GM18517 (cell line): ENCODE measurements around the gene GNG7.
"Not testable (repeated sequence)": the region's sequence is repeated elsewhere in the genome, so short reads cannot be mapped to it uniquely, and the experiment has no call there.

Experiments
- ATAC-seq: cut with Tn5 transposase; IDR thresholded peaks from one replicate; pipeline ENCODE4 v1.9.1; 2021; ENCODE audit warnings: mild to moderate bottlenecking, moderate library complexity; ENCODE audit not compliant: unreplicated experiment

Gene GNG7

DNA sequence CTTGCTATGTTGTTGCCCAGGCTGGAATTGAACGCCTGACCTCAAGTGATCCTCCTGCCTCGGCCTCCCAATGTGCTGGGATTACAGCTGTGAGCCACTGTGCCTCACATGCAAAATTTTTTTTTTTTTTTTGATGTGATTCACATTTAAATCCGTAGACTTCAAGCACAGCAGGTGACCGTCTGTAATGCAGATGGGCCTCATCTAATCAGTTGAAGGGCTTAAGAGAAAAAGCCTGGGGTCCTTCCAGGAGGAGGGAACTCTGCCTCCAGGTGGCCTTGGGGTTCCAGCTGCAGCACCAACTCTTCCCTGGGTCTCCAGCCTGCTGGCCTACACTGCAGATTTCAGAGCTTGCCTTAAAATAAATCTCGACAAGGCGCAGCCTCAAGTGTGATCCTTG lies 183.0 kb downstream of the GNG7 start:
- ATAC-seq, result no peak

DNA sequence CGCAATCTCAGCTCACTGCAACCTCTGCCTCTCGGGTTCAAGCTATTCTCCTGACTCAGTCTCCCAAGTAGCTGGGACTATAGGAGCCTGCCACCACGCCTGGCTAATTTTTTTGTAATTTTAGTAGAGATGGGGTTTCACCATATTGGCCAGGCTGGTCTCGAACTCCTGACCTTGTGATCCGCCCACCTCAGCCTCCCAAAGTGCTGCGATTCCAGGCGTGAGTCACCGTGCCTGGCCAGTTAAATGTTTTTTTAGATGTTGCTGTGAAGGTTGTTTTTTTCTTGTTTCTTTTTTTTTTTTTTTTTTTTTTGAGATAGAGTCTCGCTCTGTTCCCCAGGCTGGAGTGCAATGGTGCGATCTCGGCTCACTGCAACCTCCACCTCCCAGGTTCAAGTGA lies 183.6 kb downstream of the GNG7 start:
- not testable (repeated sequence) for ATAC-seq

DNA sequence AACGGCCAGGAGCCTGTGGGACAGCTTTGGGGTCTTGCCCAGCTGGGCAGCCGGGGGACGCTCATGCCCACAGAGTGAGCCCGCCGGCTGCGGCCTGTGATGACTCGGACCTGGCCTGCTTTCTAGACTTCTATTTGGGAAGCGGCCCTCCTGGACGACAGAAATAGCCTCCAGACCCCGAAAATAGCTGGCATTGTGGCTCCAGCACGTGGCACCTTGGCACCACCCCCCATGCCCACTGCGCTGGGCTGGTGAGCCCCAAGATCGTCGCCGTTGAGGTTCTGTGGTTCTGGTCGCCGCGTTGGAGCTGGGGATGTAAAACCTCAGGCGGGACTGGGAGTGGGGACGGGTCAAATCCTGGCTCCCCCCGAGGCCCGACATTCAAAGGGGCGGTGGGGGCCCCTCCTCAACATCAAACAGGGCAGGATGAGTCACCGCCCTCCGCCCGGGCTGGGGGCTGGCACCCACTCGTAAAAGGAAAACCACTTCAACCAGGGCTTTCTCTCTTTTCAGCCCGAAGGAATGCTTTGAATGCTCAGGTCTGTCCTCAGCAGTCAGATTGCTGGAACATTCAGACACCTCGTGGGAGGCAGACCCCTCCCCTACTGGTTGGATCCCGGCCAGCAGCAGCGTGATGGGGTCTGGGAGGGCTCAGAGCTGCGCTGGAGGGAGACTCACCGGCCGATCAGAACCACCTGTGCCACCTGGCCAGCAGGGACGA lies 184.5 kb downstream of the GNG7 start:
- no peak for ATAC-seq

DNA sequence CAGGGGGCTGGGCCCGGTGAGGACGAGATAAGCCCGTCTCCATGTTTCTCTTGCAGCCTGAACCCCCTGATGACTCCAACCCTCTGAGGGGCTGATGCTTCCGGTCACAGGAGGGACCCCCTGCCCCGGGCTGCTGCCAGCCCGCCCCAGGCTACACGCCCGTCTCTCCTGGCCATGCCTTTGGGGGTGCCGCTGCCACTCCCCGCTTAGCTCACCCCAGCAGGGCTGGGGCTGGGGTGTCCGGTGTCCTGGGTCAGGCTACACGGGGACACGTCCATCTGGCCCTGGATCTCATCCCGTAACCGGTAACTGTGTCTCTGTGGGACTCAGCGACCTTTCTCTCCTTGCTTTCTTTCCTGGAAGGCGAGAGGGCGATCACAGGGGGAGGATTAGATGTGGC lies 185.8 kb downstream of the GNG7 start:
- ATAC-seq, result no peak

DNA sequence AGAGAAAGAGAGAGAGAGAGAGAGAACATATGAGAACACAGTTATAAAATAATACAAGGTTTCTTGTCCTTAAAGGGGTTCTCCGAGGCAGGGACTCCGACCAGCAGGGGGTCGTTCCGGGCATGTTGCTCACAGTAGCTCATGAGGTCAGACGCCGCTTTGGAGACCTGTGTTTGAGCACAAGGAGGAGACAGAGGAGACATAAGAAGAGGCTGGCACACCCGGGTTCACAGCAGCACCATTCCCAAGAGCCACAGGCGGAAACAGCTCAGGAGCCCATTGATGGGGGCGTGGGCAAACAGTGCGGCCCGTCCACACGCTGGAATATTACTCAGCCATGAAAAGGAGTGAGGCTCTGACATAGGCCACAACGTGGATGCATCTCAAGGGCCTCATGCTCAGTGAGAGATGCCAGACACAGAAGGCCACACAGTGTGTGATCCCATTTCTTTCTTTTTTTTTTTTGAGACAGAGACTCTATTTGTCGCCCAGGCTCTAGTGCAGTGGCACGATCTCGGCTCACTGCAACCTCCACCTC lies 187.4 kb downstream of the GNG7 start:
- ATAC-seq, result no peak

DNA sequence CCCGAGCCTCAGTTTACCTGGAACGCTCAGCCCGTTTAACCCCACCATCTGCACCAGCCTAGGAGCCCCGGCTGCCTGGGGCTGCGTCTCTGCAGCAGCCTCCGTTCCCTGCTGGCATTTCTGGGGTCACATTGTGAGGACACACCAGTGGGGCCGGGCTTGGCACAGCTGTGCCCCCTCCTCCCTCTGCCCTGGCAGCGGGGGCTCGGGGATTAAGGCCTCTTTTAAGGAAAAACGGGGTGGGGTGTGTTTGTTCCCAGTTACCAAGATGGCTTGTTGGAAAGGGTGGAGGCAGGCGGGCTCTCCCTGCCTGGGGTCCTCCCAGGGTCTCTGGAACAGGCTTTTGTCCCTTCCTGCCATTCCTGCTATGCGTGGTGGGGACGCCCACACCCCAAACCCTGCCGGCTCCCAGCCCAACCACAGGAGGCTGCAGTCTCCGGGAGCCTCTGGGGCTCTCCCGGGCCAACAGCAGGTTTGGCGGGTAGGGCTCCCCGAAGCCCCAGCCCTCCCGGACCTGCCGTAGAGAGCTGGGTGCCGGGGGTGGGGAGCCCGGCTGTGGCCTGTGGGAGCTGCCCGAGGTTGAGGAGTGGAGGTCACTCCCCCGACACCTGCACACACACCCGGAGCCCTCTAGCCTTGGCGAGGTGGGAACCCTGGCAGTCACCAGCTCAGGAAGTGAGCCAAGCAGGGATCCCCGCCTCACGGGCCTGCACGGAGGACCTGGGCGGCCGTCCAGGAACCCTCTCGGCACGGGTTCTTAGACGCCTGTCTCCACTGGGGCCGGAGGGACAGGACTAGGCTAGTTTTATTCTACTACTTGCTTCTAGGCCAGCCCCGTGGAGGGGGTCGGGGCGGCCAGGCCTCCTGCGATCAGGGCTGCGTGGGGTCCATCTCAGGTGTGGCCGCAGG lies 189.7 kb downstream of the GNG7 start:
- no peak for ATAC-seq

DNA sequence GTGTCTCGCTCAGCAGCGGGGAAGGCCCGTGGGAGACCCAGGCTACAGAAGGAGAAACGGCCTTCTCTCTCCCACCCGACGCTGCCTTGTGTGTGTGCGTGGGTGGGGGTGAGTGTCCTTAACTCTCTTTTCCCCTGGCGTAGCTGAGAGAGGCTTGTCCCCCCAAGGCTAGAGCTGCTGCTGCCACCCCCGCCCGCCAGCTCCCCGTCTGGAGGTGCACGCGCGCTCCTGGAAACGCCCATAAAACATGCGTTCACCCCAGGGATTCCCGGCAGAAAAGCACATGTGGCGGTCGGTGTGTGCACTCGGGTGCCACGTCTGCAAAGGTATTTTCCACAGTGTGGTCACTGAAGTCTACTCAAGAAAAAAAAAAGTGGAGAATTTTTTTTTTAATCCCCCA lies 190.5 kb downstream of the GNG7 start:
- ATAC-seq, result no peak

DNA sequence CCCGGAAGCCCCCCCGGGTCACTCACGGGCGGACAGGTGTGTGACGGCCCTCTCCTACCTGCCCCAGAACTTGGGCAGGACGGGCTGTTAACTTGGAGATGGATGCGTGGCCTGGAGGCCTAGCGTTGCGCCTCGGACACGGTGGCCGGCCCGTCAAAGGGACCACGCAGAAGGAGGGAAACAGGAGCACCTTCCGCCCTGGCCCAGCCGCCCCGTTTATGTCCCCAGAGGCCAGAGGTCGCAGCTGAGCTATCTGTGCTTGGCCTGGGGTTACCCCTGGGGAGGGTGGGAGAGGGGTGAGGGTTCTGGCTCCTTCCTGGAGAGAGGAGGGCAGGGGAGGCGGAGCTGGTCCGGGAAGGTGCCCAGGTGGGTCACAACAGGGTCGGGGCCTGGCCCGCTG lies 190.9 kb downstream of the GNG7 start:
- ATAC-seq, result no peak

DNA sequence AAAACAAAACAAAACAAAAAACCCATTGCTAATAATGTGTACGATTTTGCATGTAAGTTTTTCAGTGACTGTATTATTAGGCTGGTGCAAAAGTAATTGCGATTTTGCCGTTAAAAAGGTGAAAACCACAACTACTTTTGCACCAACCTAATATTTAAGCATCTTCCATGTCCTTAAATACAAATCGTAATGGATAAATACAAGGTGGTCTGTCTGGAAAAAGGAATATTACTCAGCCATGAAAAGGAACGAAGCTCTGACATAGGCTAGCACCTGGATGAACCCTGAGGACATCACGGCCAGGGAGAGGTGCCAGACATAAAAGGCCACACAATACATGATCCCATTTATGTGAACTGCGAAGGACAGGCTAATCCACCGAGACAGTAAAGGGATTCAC lies 193.4 kb downstream of the GNG7 start:
- no peak for ATAC-seq

DNA sequence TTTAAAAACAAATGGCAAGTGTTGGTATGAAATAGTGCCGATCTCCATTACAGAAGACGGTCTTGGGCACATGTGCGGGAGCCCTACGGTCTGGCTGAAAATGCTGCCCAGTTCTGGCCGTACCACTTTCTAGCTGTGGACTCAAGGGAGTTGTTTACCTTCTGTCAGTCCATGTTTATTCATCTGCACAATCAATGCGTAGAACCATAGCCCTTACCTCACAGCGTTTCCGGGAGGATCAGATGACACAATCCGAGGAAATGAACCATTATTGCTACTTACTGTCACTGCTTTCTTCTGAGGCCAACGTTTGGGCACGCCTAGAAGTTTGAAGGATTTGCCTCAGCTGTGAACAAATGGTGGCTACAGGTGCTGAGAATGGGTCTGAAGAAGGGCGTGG lies 195.4 kb downstream of the GNG7 start:
- ATAC-seq, result no peak

DNA sequence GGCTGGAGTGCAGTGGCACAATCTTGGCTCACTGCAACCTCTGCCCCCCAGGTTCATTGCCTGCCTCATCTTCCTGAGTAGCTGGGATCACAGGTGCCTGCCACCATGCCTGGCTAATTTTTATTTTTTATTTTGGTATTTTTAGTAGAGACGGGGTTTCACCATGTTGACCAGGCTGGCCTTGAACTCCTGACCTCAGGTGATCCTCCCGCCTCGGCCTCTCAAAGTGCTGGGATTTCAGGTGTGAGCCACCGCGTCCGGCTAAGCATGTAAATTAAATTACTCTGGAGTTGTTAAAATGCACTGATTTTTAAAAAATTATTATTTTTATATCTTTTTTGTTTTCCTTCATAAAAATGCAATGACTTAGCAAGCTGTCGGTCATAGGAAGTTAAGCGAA lies 195.8 kb downstream of the GNG7 start:
- ATAC-seq, result not testable (repeated sequence)

DNA sequence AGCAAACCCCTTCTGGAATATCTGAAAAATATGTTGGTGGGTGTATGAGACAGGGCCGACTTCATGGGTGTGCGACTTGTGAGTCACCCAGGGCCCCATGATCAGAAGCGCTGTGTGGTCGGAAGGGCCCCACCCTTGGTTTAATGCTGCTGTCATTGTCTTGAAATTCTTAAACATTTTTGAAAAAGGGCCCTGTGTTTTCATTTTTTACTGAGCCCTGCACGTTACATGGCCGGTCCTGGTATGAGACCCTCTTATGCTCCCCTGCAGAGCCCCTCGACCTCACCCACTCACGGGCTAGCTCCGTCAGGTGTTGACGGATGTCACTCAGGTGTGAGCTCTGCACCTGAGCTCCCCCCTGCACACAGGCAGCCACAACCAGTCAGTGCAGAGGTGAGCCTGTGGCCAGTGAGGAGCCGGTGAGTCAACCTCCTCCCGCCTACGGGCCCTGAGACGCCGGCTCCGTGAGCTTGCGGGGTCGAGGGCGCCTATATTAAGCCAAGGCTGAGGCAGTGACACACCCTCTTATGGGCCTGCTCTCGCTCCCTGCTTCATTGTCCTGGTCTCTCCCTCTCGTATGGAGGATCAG lies 198.9 kb downstream of the GNG7 start:
- ATAC-seq, result no peak

DNA sequence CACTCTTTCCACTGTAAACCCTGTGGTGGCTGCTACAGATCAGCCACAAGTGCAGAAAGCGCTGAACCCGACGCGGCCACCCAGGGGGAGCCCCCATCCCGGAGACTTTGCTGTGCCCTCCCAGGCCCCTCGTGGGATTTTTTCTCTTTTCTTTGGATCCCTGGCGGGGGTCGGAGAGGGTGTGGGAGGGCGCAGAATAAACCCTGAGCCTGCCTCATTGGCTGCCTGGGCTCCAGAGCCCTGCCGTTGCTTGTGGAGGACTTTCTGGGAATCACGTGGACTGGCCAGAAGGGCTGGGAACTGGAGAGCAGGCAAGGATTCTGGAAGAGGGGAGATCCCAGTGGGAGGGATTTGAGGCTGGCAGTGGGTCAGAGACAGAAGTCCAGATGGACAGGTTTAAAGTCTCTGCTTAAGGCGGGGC lies 201.6 kb downstream of the GNG7 start:
- ATAC-seq, result no peak

DNA sequence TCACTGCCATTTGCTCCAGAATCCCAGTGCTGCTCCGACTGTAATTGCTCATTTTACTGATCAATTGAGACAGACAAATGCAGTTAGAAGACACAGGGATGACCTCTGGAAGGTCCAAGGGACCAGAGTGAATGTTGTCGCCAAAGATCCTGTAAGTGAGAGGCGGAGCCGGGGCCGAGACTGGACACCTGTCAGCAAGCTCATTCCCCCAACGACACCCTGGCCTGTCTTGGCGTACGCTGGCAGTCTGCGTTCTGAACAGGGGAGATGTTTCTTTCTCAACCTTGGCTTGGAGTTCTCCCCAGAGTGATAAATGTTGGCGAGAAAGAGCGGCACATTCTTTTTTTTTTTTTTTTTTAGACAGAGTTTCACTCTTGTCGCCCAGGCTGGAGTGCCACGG lies 202.3 kb downstream of the GNG7 start:
- no peak for ATAC-seq

DNA sequence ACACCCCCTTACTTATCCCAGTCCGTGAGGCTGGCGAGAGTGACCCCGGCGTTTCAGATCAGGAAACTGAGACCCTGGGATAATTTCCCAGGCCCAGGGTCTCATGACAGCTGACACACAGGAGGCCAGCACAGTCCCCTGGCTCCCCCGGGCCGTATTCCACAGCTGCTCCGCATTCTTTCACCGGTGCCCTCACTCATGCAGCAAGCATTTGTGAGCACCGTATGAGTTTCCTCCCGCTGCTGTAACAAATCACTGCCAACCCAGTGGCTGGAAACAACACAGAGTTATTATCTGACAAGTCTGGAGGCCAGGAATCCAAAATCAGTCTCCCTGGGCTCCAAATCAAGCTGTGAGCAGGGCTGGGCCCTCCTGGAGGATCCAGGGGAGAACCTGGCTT lies 205.3 kb downstream of the GNG7 start:
- ATAC-seq, result no peak

DNA sequence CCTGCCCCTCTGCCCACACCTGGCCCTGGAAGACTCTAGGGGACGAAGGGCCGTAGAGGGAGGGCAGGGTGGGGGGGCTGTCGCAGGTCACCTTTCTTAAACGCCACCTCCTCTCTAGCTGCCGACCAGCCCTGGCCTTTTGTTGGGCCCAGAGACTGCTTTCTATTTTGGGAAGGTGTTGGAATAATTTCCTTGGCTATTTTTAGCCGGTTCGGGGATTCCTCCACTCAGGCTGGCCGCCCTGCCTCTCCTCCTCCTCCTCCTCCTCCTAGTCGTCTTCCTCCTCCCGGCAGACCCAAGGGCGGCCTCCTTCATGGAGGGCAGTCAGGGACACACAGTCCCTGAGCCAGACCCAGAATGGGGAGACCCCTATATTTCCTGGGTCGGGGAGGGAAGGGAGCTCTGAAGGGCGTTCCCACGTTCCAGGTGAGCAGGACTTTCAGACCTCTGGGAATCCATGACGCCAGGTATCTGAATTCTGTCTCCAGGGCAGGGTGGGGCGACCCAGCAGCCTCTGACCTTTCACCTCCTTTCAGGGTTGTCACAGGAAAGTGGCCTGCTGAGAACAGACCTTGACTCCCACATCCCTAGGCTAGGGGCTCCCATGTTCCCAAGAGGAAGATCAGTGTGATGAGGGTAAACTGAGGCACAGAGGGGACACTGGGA lies 206.7 kb downstream of the GNG7 start:
- ATAC-seq, result no peak

DNA sequence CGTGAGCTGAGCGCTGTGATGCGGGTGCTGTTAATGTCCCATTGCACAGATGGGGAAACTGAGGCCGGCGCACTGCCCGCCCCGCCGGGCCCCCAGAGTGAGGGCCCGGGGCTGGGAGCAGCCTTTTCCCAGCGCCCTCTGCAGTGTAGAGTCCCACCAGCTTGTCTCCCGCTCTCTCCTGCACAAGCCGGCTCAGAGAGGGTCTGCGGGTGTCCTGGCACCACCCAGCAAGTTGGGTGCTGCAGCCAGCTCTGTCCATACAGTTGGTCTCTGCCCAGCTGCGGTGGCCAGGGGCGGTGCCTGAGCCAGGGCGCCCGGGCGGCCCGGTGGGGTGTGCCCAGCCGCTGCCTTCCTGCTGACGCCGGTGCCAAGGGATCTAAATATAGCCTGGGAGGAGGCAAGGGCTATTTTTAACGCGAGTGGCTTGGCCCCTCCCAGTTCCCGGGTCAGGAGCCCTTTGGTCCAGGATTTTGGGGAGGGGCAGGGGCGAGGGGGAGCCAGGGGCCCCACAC lies 207.3 kb downstream of the GNG7 start:
- ATAC-seq, result no peak

DNA sequence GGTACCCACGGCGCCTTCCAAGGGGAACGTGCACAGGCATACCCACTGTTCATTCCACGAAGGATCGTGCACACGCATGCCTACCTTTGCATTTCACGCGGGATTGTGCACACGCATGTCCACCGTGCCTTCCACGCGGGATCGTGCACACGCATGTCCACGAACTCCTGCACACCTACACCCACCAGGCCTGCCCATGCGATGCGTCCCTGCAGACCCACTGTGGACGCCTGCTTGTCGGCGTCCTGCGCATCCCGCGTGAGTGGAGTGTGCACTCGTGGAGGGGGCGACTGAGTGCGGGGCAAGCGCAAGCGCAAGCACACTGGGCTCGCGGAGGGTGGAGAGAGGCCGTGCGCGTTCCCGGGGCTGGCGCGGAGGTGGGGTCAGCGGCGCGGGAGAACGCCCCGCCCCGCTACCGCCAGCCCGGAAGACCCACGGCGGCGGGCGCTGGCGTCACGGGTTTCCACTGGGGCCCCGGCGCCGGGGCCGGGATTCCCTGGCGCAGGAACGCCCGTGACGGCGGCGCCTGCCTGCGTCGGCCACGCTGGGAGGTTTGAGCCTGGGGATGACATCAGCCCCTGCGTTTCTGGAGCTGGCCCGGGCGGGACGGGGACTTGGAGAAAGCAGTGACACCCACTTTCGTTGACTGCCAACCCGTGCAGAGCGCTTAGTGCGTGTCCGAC lies 207.9 kb downstream of the GNG7 start:
- ATAC-seq, result no peak

DNA sequence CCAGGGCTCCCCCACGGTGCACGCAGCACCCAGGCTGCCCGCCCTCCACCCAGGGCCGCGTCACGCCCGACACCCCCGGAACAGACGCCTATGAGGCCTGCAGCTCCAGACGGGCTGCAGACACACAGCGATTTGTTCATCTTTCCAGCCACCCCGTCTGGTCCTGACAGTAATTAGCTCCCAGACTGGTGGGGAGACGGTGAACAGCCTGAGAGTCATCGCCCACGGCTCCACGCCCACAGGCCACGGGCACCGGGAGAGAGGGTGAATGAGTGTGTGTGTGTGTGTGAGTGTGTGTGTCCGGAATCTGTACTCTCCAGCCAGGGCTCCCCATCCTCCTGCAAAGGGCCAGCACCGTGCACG lies 208.4 kb downstream of the GNG7 start:
- no peak for ATAC-seq

DNA sequence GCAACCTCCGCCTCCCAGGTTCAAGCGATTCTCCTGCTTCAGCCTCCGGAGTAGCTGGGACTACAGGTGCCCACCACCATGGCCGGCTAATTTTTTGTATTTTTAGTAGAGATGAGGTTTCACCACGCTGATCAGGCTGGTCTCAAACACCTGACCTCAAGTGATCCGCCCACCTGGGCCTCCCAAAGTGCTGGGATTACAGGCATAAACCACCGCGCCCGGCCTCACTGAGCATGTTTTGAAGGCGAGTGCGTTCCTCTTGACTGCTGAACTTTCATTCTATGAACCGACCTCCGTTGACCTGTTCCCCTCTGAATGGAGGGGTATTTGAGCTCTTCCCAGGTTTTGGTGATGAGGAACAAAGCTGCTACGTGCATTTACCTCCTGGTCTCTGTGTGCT lies 209.0 kb downstream of the GNG7 start:
- not testable (repeated sequence) for ATAC-seq
